HG03460 (cell line): ENCODE results near the gene RARB.

Experiments used
- ATAC-seq: cut with Tn5 transposase; IDR thresholded peaks from one replicate; pipeline ENCODE4 v1.9.1; 2021; ENCODE audit not compliant: unreplicated experiment

The RARB gene

DNA sequence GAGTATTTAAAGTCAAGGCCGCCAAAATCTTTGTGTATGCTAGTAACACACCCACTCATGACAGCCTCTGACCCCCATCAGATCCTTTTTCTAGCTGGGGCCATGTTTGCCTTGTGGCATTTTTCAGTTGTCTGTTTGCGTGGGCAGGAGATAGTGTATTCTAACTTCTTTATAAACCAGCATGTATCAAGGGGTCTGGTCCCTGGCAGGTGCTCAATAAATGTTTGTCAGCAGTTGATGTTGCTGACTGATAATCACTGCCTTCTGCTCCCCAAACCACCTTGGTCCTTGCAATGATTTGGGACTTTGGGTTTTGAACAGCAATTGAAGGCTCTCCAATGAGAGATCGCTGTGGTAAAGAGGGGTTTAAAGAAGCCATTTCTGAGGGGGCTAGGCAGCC is 19.2 kb downstream of the RARB start:
- no peak for ATAC-seq

GRCh38 chr3:25447925-25448324 is 19.9 kb downstream of the RARB start:
- no peak for ATAC-seq

- ATAC-seq, result no peak
Observed at GRCh38 chr3:25448750-25449692, 21.0 kb downstream of the RARB start.

GRCh38 chr3:25449857-25450256 is 21.8 kb downstream of the RARB start:
- ATAC-seq, result no peak

GRCh38 chr3:25452192-25452591 is 24.1 kb downstream of the RARB start:
- no peak for ATAC-seq

DNA sequence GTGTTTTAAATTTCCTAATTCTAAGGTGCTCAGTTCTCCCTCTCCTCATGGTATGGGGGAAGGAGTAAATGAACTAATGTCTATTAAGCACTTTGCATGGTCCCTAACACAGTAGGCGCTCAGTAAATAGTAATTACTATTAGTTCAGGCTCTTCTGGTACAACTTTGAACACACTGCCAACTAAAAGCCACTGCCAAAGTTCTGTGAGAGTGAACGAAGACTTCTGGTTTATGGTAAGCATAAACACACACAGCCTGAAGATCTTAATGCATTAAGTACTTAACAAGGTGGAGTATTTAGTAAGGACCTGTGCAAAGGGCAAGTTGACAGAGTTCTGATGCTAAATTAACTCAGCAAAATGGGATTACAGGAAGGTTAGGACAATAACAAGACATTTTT is 24.7 kb downstream of the RARB start:
- no peak for ATAC-seq

- ATAC-seq, result no peak
Observed at GRCh38 chr3:25453619-25454004, 25.5 kb downstream of the RARB start.

DNA sequence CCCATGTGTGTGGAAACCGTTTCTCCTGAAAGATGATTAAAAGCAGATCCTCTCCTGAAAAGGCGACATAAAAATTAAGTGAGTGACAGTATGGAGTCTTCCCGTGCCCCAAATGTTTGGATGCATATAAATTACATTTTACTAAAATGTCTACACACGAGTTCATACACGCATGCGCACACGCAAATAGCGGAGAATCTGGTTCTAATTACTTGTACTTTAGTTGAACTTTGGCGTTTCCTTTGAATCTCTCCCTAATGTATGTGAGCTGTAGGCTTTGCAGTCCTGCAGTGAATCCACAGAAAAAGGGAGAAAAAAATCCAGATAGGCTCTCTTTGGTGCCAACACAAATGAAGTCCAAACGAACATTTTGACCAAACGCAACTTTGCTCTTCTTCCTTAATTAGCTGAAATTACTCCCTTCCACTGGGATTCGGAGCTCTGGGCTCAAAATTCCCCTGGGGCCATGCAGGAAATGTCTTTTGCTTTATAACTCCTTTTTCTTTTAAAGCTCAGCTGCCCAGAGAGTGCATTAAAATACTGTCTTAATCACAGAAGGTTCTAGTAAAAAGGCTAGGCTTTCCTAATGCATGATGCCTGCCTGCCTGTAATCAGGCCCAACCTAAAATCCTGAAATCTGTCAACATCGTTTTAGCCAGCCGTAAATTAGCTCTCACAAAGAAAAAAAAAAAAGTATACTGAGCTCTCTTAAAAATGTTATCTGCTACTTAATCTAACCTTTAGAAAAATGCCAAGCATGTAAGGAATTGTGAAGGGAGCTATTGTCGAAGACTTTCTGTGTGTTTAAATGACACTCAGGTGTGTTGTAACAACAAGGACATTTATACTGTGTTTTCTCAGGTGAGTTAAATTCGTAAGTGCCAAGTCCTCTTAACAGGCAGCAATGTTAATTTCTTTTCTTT is 26.2 kb downstream of the RARB start:
- no peak for ATAC-seq

DNA sequence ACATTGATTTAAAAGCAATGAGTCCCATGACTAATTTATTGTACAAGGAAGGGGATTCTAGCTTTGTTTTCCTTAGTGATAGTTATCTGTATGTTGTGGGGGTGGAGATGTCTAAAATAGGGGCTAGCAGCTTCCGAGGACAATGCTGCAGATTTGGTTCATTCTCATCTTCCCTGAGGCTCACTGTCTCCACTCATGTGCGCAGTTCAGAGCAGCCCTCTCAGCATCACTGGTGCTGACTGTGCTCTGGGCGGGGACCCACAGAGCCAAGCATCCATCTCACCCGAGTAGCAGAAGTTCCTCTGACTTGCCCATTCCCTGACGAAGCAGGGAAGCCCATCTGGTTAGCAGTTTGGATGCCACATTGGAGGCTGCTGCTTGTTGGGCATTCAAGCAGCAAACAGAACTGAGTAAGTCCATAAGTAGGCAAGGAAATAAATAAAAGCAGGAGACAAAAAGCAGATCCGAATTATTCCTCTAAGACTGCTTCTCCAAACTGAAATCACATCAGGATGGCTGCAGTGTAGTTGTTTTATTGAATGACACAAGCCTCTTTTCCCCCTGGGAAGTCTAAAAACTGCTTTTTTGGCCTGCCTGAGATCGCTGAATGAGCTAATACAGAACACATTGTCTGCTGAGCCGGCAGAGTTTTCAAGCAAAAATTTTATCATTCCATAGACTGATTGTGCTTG is 27.5 kb downstream of the RARB start:
- ATAC-seq, result no peak

GRCh38 chr3:25456723-25457670 is 28.9 kb downstream of the RARB start:
- ATAC-seq, result no peak

- no peak for ATAC-seq
Observed at GRCh38 chr3:25457671-25458419, 29.8 kb downstream of the RARB start.

DNA sequence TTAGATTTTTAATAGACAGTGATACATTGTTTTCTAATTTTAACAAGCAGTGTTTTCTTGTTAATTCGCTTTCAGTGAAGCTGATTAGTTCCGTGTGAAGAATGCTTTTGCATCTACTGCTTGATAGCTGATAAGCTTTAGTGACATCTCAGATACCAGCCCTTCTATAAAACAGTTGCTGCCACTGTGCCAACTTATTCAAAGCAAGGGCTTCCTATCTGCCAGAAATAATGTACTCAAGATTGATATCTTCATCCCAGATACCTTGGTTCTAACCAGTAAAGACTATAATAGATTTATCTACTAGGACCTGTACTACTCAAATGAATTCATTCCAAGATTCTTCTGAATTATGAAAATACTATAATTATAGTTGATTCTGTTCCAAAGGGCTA is 30.4 kb downstream of the RARB start:
- no peak for ATAC-seq

DNA sequence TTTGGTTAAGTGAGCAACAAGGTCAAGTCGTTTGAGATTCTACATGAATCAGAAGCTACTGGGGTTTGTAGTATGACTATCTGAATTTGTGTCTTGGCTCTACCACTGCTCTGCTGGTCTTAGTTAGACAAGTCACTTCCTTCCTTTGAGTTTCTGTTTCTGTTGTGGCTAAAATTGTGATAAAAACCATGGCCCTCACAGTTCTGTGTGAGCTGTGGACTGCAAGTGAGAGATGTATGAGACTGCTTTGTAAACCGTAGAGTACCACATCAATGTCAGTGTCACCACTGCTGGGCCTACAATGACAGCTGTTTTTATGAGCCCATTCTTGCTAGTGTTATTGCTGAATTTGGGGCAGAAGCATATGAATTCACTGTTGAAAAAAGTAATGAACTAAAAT is 32.7 kb downstream of the RARB start:
- peak; percentile 96 for ATAC-seq

- ATAC-seq, result no peak
Observed at GRCh38 chr3:25461946-25462345, 33.9 kb downstream of the RARB start.

GRCh38 chr3:25462495-25462894 is 34.4 kb downstream of the RARB start:
- ATAC-seq, result no peak

DNA sequence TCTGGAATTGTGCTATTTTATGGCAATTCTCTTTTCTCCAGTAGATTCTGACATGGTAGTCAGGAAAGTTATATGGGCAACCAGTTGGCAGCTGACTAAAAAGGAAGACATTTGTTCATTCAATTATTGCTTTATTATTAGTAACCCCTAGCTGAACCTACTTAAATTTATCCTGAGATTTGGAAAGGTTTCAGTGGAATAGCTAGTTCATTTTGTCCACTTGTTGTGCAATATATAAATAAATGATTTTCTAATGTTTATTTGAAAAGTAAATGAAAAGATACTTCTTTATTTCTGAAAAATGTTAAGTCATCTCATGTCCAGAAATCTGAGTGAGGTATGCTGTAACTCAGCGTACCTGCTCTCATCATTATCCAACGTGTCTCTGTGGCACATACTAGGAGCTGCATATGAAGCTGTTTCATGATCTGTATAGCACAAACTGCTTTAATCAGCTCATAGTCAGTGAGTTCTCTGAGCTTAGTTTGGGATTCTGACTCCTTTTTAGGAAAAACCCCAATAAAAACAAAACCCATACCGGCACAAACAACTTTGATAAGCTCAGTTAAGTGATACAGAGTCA is 35.9 kb downstream of the RARB start:
- ATAC-seq, result no peak

- no peak for ATAC-seq
Observed at GRCh38 chr3:25465266-25465860, 37.3 kb downstream of the RARB start.

- no peak for ATAC-seq
Observed at GRCh38 chr3:25468866-25469319, 40.8 kb downstream of the RARB start.

GRCh38 chr3:25469558-25469957 is 41.5 kb downstream of the RARB start:
- ATAC-seq, result no peak
